HepG2 (cell line): Measurements from ENCODE around the gene API5. TPM values are rescaled to one million over a fixed set of nuclear protein-coding genes. Genes with fewer than 3 reads are reported as not detected.

Experiments used
- BCL3 ChIP-seq: sonication (generic); formaldehyde crosslinking; IDR thresholded peaks from 2 replicates; pipeline ENCODE4 v1.5.1; 2020; ENCODE audit warnings: mild to moderate bottlenecking, missing genetic modification reagents, moderate library complexity
- ETS1 ChIP-seq: sonication (generic); formaldehyde crosslinking; IDR thresholded peaks from 2 replicates; pipeline ENCODE4 v1.4.0; 2020; ENCODE audit warnings: missing genetic modification reagents
- KLF9 ChIP-seq: IDR thresholded peaks from 2 replicates; pipeline ENCODE4 v1.6.1; 2016; ENCODE audit warnings: low read depth
- NFKB2 ChIP-seq: sonication (generic); formaldehyde crosslinking; IDR thresholded peaks from 2 replicates; pipeline ENCODE4 v1.4.0; 2020; ENCODE audit warnings: missing genetic modification reagents, borderline replicate concordance
- PHF21A ChIP-seq: sonication (generic); formaldehyde crosslinking; IDR thresholded peaks from 2 replicates; pipeline ENCODE4 v1.5.0; 2020; ENCODE audit warnings: mild to moderate bottlenecking, missing genetic modification reagents
- XBP1 ChIP-seq: sonication (generic); formaldehyde crosslinking; IDR thresholded peaks from 2 replicates; pipeline ENCODE4 v1.5.0; 2020; ENCODE audit warnings: missing genetic modification reagents
- ZMYM3 ChIP-seq: sonication (generic); formaldehyde crosslinking; IDR thresholded peaks from 2 replicates; pipeline ENCODE4 v1.5.1; 2020; ENCODE audit warnings: mild to moderate bottlenecking, missing genetic modification reagents
- ZNF101 ChIP-seq: sonication (generic); formaldehyde crosslinking; IDR thresholded peaks from 2 replicates; pipeline ENCODE4 v1.4.0; 2020; ENCODE audit warnings: mild to moderate bottlenecking, low read depth, missing genetic modification reagents, borderline replicate concordance
- ZNF121 ChIP-seq: sonication (generic); formaldehyde crosslinking; IDR thresholded peaks from 2 replicates; pipeline ENCODE4 v1.5.0; 2020; ENCODE audit warnings: mild to moderate bottlenecking, missing genetic modification reagents
- ZNF564 ChIP-seq: sonication (generic); formaldehyde crosslinking; IDR thresholded peaks from 2 replicates; pipeline ENCODE4 v1.8.1; 2023; ENCODE audit warnings: mild to moderate bottlenecking, missing genetic modification reagents
- ZNF609 ChIP-seq: sonication (generic); formaldehyde crosslinking; IDR thresholded peaks from 2 replicates; pipeline ENCODE4 v1.4.0; 2020; ENCODE audit warnings: mild to moderate bottlenecking, missing genetic modification reagents, borderline replicate concordance
- polyA plus RNA-seq, 8 experiments: library from polyadenylated mRNA; depleted of rRNA in 3 of 8; stranded (reverse) in 7 of 8; unstranded in 1 of 8; fragments of >200 nt; fragmentation: Illumina TruSeq in 4 of 8; extraction: Trizol in 4 of 8; gene quantifications; 2 replicates each; pipeline versions ENCODE4 v1.2.1 to v1.2.3, GENCODE V29; 2011 to 2016; ENCODE audit warnings: low read depth in 4 of 8, missing spikeins in 1 of 8, mixed read lengths in 1 of 8; ENCODE audit not compliant: insufficient read depth in 1 of 8
- total RNA-seq, 5 experiments: library from RNA; depleted of rRNA; stranded (reverse); fragments of >200 nt; fragmentation: Illumina TruSeq; extraction: Trizol; gene quantifications; 2 replicates each; pipeline ENCODE4 v1.2.3, GENCODE V29; 2016; ENCODE audit warnings: low read depth in 1 of 5
- TF ChIP-seq, protein P1 (sequence below): sonication (generic); formaldehyde crosslinking; IDR thresholded peaks from 2 replicates; pipeline ENCODE4 v1.4.0; 2020; ENCODE audit warnings: mild to moderate bottlenecking, missing genetic modification reagents

API5 gene
- total and polyA plus RNA-seq, 2 of the 13 experiments (the other 11 are each of a cell fraction or from before 2014, with no cell fraction given), result 21.6 to 59.0 TPM

DNA sequence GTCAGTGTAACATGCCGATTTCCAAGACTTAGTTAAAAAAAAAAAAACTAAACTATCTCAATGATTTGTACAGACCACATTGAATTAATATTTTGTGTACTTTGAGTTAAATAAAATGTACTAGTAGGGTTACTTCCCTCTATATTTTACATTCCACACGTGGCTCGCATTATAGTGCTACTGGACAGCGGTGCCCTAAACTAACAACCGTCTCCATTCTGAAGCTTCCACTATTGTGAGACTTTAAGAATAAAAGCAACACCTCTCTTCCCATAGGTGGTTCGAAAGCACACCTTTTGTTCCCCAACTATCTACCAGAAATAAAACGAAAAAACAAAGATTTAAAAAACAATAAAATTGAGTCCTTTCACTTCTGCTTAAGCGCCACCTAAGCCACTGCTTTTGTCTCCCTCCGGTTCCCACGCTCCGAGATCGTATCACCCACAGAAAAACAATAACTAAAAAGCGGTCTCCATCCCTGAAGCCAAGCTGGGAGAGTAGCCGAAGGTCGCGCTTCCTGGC is 46.5 kb downstream of the API5 start (continued):
- TF ChIP-seq BCL3, result no peak
- no peak for TF ChIP-seq ZNF564 (CRISPR knock-in tag)
- no peak for TF ChIP-seq PHF21A
- no peak for TF ChIP-seq XBP1
- TF ChIP-seq ZNF121 (CRISPR knock-in tag), result no peak
- no peak for TF ChIP-seq ZNF609 (CRISPR knock-in tag)
- no peak for TF ChIP-seq ETS1
- TF ChIP-seq, protein P1, sequence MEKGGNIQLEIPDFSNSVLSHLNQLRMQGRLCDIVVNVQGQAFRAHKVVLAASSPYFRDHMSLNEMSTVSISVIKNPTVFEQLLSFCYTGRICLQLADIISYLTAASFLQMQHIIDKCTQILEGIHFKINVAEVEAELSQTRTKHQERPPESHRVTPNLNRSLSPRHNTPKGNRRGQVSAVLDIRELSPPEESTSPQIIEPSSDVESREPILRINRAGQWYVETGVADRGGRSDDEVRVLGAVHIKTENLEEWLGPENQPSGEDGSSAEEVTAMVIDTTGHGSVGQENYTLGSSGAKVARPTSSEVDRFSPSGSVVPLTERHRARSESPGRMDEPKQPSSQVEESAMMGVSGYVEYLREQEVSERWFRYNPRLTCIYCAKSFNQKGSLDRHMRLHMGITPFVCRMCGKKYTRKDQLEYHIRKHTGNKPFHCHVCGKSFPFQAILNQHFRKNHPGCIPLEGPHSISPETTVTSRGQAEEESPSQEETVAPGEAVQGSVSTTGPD (CRISPR knock-in tag), result no peak
- TF ChIP-seq KLF9, result no peak
- TF ChIP-seq ZNF101 (CRISPR knock-in tag), result no peak
- TF ChIP-seq NFKB2, result no peak
- TF ChIP-seq ZMYM3 (CRISPR knock-in tag), result no peak
